ENCODE results near the gene CASP10. TPM values are rescaled to one million over a fixed set of nuclear protein-coding genes. Genes with fewer than 3 reads are reported as not detected.

The CASP10 gene
- total and polyA plus RNA-seq, 2 of the 4 experiments (the other 2 are of a cell fraction), result 0.12 to 0.90 TPM

GRCh38 chr2:201158111-201158929 lies 24.6 kb upstream of the CASP10 start (continued):
- TF ChIP-seq CHD1 (IDR thresholded peaks at IDR 0.05; ENCODE audit: low read depth, low read length) (no peak), SMC3 (IDR thresholded peaks at IDR 0.05; ENCODE audit: low read depth, low read length) (peak; percentile 84), RCOR1 (IDR thresholded peaks at IDR 0.05; ENCODE audit: insufficient replicate concordance, low read length) (no peak), RFX5 (IDR thresholded peaks at IDR 0.05; ENCODE audit: low read depth, low read length) (no peak), MXI1 (IDR thresholded peaks at IDR 0.05; ENCODE audit: borderline replicate concordance, low read depth, low read length) (no peak), POLR2A (IDR thresholded peaks at IDR 0.05; ENCODE audit: low read depth, low read length) (no peak)

- Histone ChIP-seq H3K4ac (ENCODE audit: low read depth, low read length) (no peak overlapping the region), H2BK15ac (ENCODE audit: low read depth, low read length) (no peak overlapping the region), H2AK9ac (replicated peaks; ENCODE audit: low read depth, low read length, poor library complexity) (no peak overlapping the region), H4K5ac (ENCODE audit: low read depth, low read length) (no peak overlapping the region), H3K9me1 (ENCODE audit: insufficient read depth, low read length) (no peaks in the 10 kb centered on the region), H3K9me3 (ENCODE audit: control insufficient read depth, insufficient read depth, low read length) (no peaks in the 10 kb centered on the region), H2BK120ac (ENCODE audit: low read depth, low read length) (no peak overlapping the region), H3K23ac (ENCODE audit: low read depth, low read length) (no peak overlapping the region), H2AFZ (replicated peaks; ENCODE audit: low read length, poor library complexity) (no peak overlapping the region), H3K4me1 (ENCODE audit: control insufficient read depth, insufficient read depth, low read length) (peaks cover 1% of the 10 kb centered on the region; the same call in 1 of the 2 replicates), H3K27me3 (ENCODE audit: control insufficient read depth, insufficient read depth, low read length) (no peaks in the 10 kb centered on the region), H3K36me3 (ENCODE audit: control insufficient read depth, insufficient read depth, low read length) (peaks cover 43% of the 10 kb centered on the region), H3K9ac (ENCODE audit: low read depth, low read length) (no peak overlapping the region), H2AK5ac (ENCODE audit: low read depth, low read length) (no peak overlapping the region), H2BK5ac (ENCODE audit: low read depth, low read length, poor library complexity, severe bottlenecking) (no peak overlapping the region), H3K4me3 (ENCODE audit: insufficient read depth, low read depth, low read length) (no peak overlapping the region), H2BK20ac (ENCODE audit: low read depth, low read length) (no peak overlapping the region), H3K4me2 (ENCODE audit: low read depth, low read length) (no peak overlapping the region), H4K20me1 (ENCODE audit: insufficient read depth, low read length) (no peaks in the 10 kb centered on the region), H4K8ac (ENCODE audit: low read depth in 2 of 2, low read length in 2 of 2) (no peak overlapping the region), H3K27ac (ENCODE audit: insufficient read depth, low read length) (no peak overlapping the region), H3K18ac (ENCODE audit: low read depth, low read length) (no peak overlapping the region), H4K91ac (ENCODE audit: insufficient read depth, low read depth, low read length) (no peak overlapping the region), H3K56ac (ENCODE audit: extremely low read depth, insufficient read depth, low read length) (no peak overlapping the region), H3K14ac (replicated peaks; ENCODE audit: low read depth, low read length) (no peak overlapping the region), H3K79me1 (ENCODE audit: low read depth in 1 of 2, low read length in 2 of 2) (peaks cover 9 to 11% of the 10 kb centered on the region in 2 experiments; a peak in 2 of 4 replicates)
- dilution Hi-C loops (cut with HindIII; ENCODE audit: low sequenced_read_pairs, unreplicated experiment), result no loop called here
- BruUV-seq (replicated peaks), result no TSS peak
- POLR2A ChIA-PET (ENCODE audit: unreplicated experiment), result no interaction called here
- WGBS, 2 experiments (ENCODE audit: extremely low coverage in 2 of 2, insufficient read length in 1 of 2), result no CpG with 5 or more reads among the region's 1 CpG
- DNase-seq (no peak), ATAC-seq (ENCODE audit: low read depth) (no peak)
- intact Hi-C loops (cut with micrococcal nuclease), result no loop called here
- in situ Hi-C loops (cut with MboI; ENCODE audit: low sequenced_read_pairs), result no loop called here
- CTCF ChIA-PET, result no interaction called here
- TF ChIP-seq MAFK (IDR thresholded peaks at IDR 0.05; ENCODE audit: low read depth, low read length) (no peak), CEBPB (IDR thresholded peaks at IDR 0.05; ENCODE audit: low read depth, low read length) (no peak), USF2 (IDR thresholded peaks at IDR 0.05; ENCODE audit: low read depth, low read length) (no peak), RCOR1 (IDR thresholded peaks at IDR 0.05; ENCODE audit: insufficient replicate concordance, low read length) (no peak), POLR2A (IDR thresholded peaks at IDR 0.05; ENCODE audit: low read depth, low read length) (no peak), MAZ (IDR thresholded peaks at IDR 0.05; ENCODE audit: borderline replicate concordance, low read depth, low read length) (no peak), RAD21 (IDR thresholded peaks at IDR 0.05; ENCODE audit: low read length) (no peak), FOS (IDR thresholded peaks at IDR 0.05; ENCODE audit: low read depth, low read length) (no peak), BHLHE40 (IDR thresholded peaks at IDR 0.05; ENCODE audit: low read depth, low read length) (no peak), NFE2L2 (IDR thresholded peaks at IDR 0.05; ENCODE audit: low read depth, low read length) (no peak), ELK1 (IDR thresholded peaks at IDR 0.05; ENCODE audit: borderline replicate concordance, low read depth, low read length) (no peak)
Observed at GRCh38 chr2:201164166-201164565, 18.8 kb upstream of the CASP10 start.

Measured in IMR-90 (cell line).